K562 (cell line): Measurements from ENCODE around the gene WLS. TPM values are rescaled to one million over a fixed set of nuclear protein-coding genes. Genes with fewer than 3 reads are reported as not detected.

Source experiments
- ATAC-seq: fragments of 200-7000 bp; cut with Tn5 transposase; 3 replicates; pipeline ENCODE4 v1.9.1; 2020; ENCODE audit warnings: moderate library complexity
- BruUV-seq: library from RNA; stranded (reverse); fragments of 400-500 nt; replicated peaks from 2 replicates; lab custom pipeline; 2021; lab: Mats Ljungman, UMichigan
- CTCF ChIA-PET: fragments of 300-600 bp; formaldehyde crosslinking; extraction: SDS; loops from one replicate; lab custom pipeline; 2021; ENCODE audit warnings: low intra/inter-chr PET ratio; lab: Yijun Ruan, JAX
- POLR2A ChIA-PET: fragments of 300-600, 350-650 bp; sonication (Branson Sonifier 250); formaldehyde crosslinking; extraction: SDS; loops from one replicate; lab custom pipeline; 2021; ENCODE audit warnings: antibody characterized with exemption, inconsistent platforms; lab: Yijun Ruan, JAX
- DNase-seq, 4 experiments: peaks; one replicate each; pipeline versions ENCODE4 v3.0.0 to v3.0.0-alpha.2; 2011 to 2018; ENCODE audit warnings: low spot score in 3 of 4, mixed read lengths in 3 of 4; ENCODE audit errors: extremely low read depth in 1 of 4
- FAIRE-seq: peaks from 2 replicates; lab custom pipeline; 2011; peaks lifted over from hg19 to GRCh38; lab: Jason Lieb, UNC
- H2AFZ ChIP-seq: 2 replicates; pipeline ENCODE4 v1.6.0; 2011; ENCODE audit warnings: low read depth, low read length, control low read depth, inconsistent platforms
- H3K27ac ChIP-seq: fragments of 200-600 bp; 3 replicates; pipeline ENCODE4 v1.8.0; 2011; ENCODE audit warnings: low read depth, mild to moderate bottlenecking, control low read depth, inconsistent platforms, low read length, moderate library complexity, mixed read lengths; ENCODE audit errors: extremely low read depth
- H3K27me3 ChIP-seq, 2 experiments: fragments of 300-600 bp in 1 of 2; 2 replicates in 1 of 2; 3 replicates in 1 of 2; pipeline versions ENCODE4 v1.6.0 to v1.8.0; 2011; ENCODE audit warnings: inconsistent platforms in 2 of 2, low read length in 2 of 2, mild to moderate bottlenecking in 1 of 2, mixed read lengths in 1 of 2, moderate library complexity in 1 of 2; ENCODE audit not compliant: control insufficient read depth in 2 of 2, insufficient read depth in 2 of 2
- H3K36me3 ChIP-seq: fragments of 300-600 bp; 3 replicates; pipeline ENCODE4 v1.8.0; 2011; ENCODE audit warnings: mild to moderate bottlenecking, low read length, inconsistent platforms; ENCODE audit not compliant: control insufficient read depth, insufficient read depth
- H3K4me1 ChIP-seq, 2 experiments: fragments of 200-600 bp in 1 of 2; replicated peaks in 1 of 2; 2 replicates in 1 of 2; 3 replicates in 1 of 2; pipeline versions ENCODE4 v1.5.1 to v1.8.0; 2011; ENCODE audit warnings: inconsistent platforms in 2 of 2, low read length in 2 of 2, mild to moderate bottlenecking in 1 of 2, mixed read lengths in 1 of 2, moderate library complexity in 1 of 2; ENCODE audit not compliant: control insufficient read depth in 2 of 2, insufficient read depth in 2 of 2
- H3K4me2 ChIP-seq: 2 replicates; pipeline ENCODE4 v1.6.1; 2011; ENCODE audit warnings: low read length, control low read depth, inconsistent platforms, mixed read lengths; ENCODE audit not compliant: insufficient read depth
- H3K4me3 ChIP-seq: fragments of 200-600 bp; sonication (generic), shearing (Covaris generic); 2 replicates; pipeline ENCODE4 v1.5.1; 2016; ENCODE audit warnings: control low read depth, inconsistent platforms
- H3K79me2 ChIP-seq: fragments of 200-600 bp; 3 replicates; pipeline ENCODE4 v1.8.0; 2011; ENCODE audit warnings: low read length, inconsistent platforms; ENCODE audit not compliant: control insufficient read depth, insufficient read depth
- H3K9ac ChIP-seq, 2 experiments: 2 replicates each; pipeline versions ENCODE4 v1.6.0 to v1.6.1; 2011; ENCODE audit warnings: low read depth in 2 of 2, low read length in 2 of 2, control low read depth in 1 of 2, inconsistent platforms in 1 of 2, mild to moderate bottlenecking in 1 of 2, mixed read lengths in 1 of 2; ENCODE audit not compliant: insufficient read depth in 1 of 2
- H3K9me1 ChIP-seq: one replicate; pipeline ENCODE4 v1.6.0; 2011; ENCODE audit warnings: inconsistent platforms, mild to moderate bottlenecking, low read length, moderate library complexity; ENCODE audit not compliant: control insufficient read depth, insufficient read depth
- H3K9me3 ChIP-seq: replicated peaks from 2 replicates; pipeline ENCODE4 v1.5.1; 2011; ENCODE audit warnings: low read depth, low read length, inconsistent platforms; ENCODE audit not compliant: control insufficient read depth, insufficient read depth
- H4K20me1 ChIP-seq: replicated peaks from 2 replicates; pipeline ENCODE4 v1.6.1; 2011; ENCODE audit warnings: low read length, inconsistent platforms, mixed read lengths; ENCODE audit not compliant: control insufficient read depth, insufficient read depth
- CBFA2T3 ChIP-seq: fragments of 450-650 bp; IDR thresholded peaks from 2 replicates; pipeline ENCODE4 v1.6.1; 2017
- CREB5 ChIP-seq: fragments of 250-450 bp; sonication (Bioruptor Pico); IDR thresholded peaks from 2 replicates; pipeline ENCODE4 v1.5.0; 2020; ENCODE audit warnings: mild to moderate bottlenecking
- HNRNPUL1 ChIP-seq: fragments of 200-400 bp; formaldehyde crosslinking; IDR thresholded peaks from 2 replicates; pipeline ENCODE4 v1.6.1; 2017; ENCODE audit warnings: low read length
- MLX ChIP-seq, 2 experiments: fragments of 450-650 bp in 1 of 2; sonication (generic) in 1 of 2; formaldehyde crosslinking; conservative IDR thresholded peaks; 2 replicates each; pipeline versions ENCODE4 v1.4.0 to v1.8.1; 2020 to 2022; ENCODE audit warnings: mild to moderate bottlenecking in 1 of 2, missing genetic modification reagents in 1 of 2
- NELFE ChIP-seq: IDR thresholded peaks from 2 replicates; pipeline ENCODE4 v1.6.1; 2011; ENCODE audit warnings: mild to moderate bottlenecking; ENCODE audit not compliant: insufficient read depth, insufficient read length
- POLR3A ChIP-seq: IDR thresholded peaks from 2 replicates; pipeline ENCODE4 v1.6.1; 2011; ENCODE audit warnings: borderline replicate concordance, mild to moderate bottlenecking, moderate library complexity; ENCODE audit not compliant: insufficient read length, insufficient read depth; ENCODE audit errors: extremely low read depth
- SMC3 ChIP-seq: conservative IDR thresholded peaks from 2 replicates; pipeline ENCODE4 v1.6.1; 2011; ENCODE audit warnings: low read depth, low read length, improper control_type of control experiment; ENCODE audit not compliant: insufficient read depth
- SRSF1 ChIP-seq: fragments of 200-400 bp; formaldehyde crosslinking; IDR thresholded peaks from 2 replicates; pipeline ENCODE4 v1.6.1; 2017; ENCODE audit warnings: mild to moderate bottlenecking, low read depth, low read length, moderate library complexity
- ZBED1 ChIP-seq: IDR thresholded peaks from 2 replicates; pipeline ENCODE4 v1.6.1; 2014
- ZFP30 ChIP-seq: fragments of 250-450 bp; sonication (Bioruptor Pico); IDR thresholded peaks from 2 replicates; pipeline ENCODE4 v1.8.0; 2022; ENCODE audit warnings: moderate library complexity, mild to moderate bottlenecking, inconsistent platforms, borderline replicate concordance
- WGBS: fragments of 100-300 bp; shearing (Covaris generic); methylation state at CpG from one replicate; pipeline ENCODE4 v1.1.6; 2016; ENCODE audit warnings: low coverage, mixed read lengths; ENCODE audit not compliant: insufficient coverage; ENCODE audit errors: missing lambda C conversion rate; 5-methylcytosine and 5-hydroxymethylcytosine counted together
- in situ Hi-C: fragments of 300-500 bp; cut with MboI; formaldehyde crosslinking; loops from 4 replicates; pipeline ENCODE4 v1.15.0; 2018; ENCODE audit warnings: inconsistent platforms, mixed read lengths
- intact Hi-C: fragments of 100-400 bp; cut with micrococcal nuclease; formaldehyde crosslinking; loops from 2 replicates; pipeline ENCODE4 v1.14.2; 2022
- polyA plus RNA-seq, 8 experiments: library from polyadenylated mRNA; depleted of rRNA in 4 of 8; stranded (reverse) in 5 of 8; unstranded in 3 of 8; fragments of >200 nt; fragmentation: Nextera tagmentation in 2 of 8; fragmentation: Illumina TruSeq in 1 of 8; extraction: Ambion mirVana in 2 of 8; extraction: Trizol in 1 of 8; gene quantifications; 2 replicates each; pipeline versions ENCODE4 v1.2.1 to v1.2.3, GENCODE V29; 2011 to 2014; ENCODE audit warnings: inconsistent platforms in 1 of 8, missing spikeins in 1 of 8
- total RNA-seq, 7 experiments: library from RNA; depleted of rRNA in 6 of 7; stranded (reverse); fragments of >200 nt in 6 of 7; fragmentation: Illumina TruSeq in 2 of 7; extraction: Trizol in 2 of 7; gene quantifications; 2 replicates each; pipeline versions ENCODE4 v1.2.1 to v1.2.3, GENCODE V29; 2011 to 2021; ENCODE audit warnings: low replicate concordance in 1 of 7
- TF ChIP-seq, protein P1 (sequence below): sonication (generic); formaldehyde crosslinking; IDR thresholded peaks from 2 replicates; pipeline ENCODE4 v1.4.0; 2020; ENCODE audit warnings: mild to moderate bottlenecking, missing genetic modification reagents

Gene WLS
- total and polyA plus RNA-seq, 9 of the 15 experiments (the other 6 are each of a cell fraction or from before 2014, with no cell fraction given): 0.47 TPM; not detected in 8

DNA sequence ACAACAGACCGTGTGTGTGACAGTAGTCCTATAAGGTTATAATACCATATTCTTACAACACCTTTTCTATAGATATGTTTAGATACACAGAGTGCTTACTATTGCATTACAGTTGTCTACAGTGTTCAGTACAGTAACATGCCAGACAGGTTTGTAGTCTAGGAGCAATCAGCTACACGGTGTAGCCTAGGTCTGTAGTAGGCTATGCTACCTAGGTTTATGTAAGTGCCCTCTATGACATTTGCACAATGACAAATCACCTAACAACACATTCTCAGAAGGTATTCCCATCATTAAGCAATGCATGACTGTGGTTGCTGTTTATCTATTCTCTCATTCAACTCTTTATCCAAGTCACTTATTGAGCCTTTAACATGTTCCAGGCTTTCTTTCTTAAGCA is 1.8 kb upstream of the WLS start:
- CTCF ChIA-PET: no interaction called here
- POLR2A ChIA-PET: no interaction called here
- no peak for DNase-seq
- no peak overlapping the region for H3K9ac ChIP-seq
- H3K4me2 ChIP-seq: no peak overlapping the region
- H2AFZ ChIP-seq: no peak overlapping the region
- TF ChIP-seq SRSF1: no peak
- no peak for TF ChIP-seq SMC3
- TF ChIP-seq POLR3A: no peak
- no peak for TF ChIP-seq CBFA2T3
- no peak for TF ChIP-seq HNRNPUL1
- TF ChIP-seq MLX (CRISPR knock-in tag; conservative IDR thresholded peaks at IDR 0.05): no peak
- TF ChIP-seq CREB5 (CRISPR knock-in tag): no peak
- no peak for TF ChIP-seq NELFE
- TF ChIP-seq ZBED1: no peak
- TF ChIP-seq, protein P1, sequence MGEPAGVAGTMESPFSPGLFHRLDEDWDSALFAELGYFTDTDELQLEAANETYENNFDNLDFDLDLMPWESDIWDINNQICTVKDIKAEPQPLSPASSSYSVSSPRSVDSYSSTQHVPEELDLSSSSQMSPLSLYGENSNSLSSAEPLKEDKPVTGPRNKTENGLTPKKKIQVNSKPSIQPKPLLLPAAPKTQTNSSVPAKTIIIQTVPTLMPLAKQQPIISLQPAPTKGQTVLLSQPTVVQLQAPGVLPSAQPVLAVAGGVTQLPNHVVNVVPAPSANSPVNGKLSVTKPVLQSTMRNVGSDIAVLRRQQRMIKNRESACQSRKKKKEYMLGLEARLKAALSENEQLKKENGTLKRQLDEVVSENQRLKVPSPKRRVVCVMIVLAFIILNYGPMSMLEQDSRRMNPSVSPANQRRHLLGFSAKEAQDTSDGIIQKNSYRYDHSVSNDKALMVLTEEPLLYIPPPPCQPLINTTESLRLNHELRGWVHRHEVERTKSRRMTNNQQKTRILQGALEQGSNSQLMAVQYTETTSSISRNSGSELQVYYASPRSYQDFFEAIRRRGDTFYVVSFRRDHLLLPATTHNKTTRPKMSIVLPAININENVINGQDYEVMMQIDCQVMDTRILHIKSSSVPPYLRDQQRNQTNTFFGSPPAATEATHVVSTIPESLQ (CRISPR knock-in tag): no peak
- TF ChIP-seq ZFP30 (CRISPR knock-in tag): no peak
- TF ChIP-seq, all 486 proteins: peak for 0
- Histone ChIP-seq H3K9me3 (no peaks in the 10 kb centered on the region), H3K36me3 (no peaks in the 10 kb centered on the region), H3K27ac (no peak overlapping the region), H4K20me1 (no peaks in the 10 kb centered on the region), H3K4me1 (no peaks in the 10 kb centered on the region; a peak in 2 of 5 replicates), H3K9me1 (no peaks in the 10 kb centered on the region), H3K27me3 (peaks cover 16 to 28% of the 10 kb centered on the region in 2 experiments; a peak in 3 of 5 replicates), H3K4me3 (no peak overlapping the region), H3K79me2 (no peaks in the 10 kb centered on the region)
- intact Hi-C loops: no loop called here
- in situ Hi-C loops: no loop called here
- FAIRE-seq: no peak
- ATAC-seq: no peak
- BruUV-seq: no TSS peak
- 0% methylated on average over 2 of the region's 2 CpGs for WGBS
